Measurements from ENCODE around the gene ARFGEF2.

The ARFGEF2 gene

GRCh38 chr20:48941467-48941866 lies 20.0 kb downstream of the ARFGEF2 start:
- ChIA-PET POLR2A (interaction anchor here (1.1 kb wide), 1 partner anchor 18 kb away, joined by 3 read pairs; no protein-coding TSS in a partner anchor), CTCF (no interaction called here)
- TF ChIP-seq CTBP1 (IDR thresholded peaks at IDR 0.05; ENCODE audit: borderline replicate concordance) (no peak), SP1 (IDR thresholded peaks at IDR 0.05) (no peak), PKNOX1 (IDR thresholded peaks at IDR 0.05) (no peak), FOXM1 (IDR thresholded peaks at IDR 0.05; ENCODE audit: borderline replicate concordance) (no peak)
- DNase-seq (ENCODE audit: extremely low spot score) = no peak

- DNase-seq (ENCODE audit: extremely low spot score) = no peak
- CTCF ChIA-PET = no interaction called here
- TF ChIP-seq LEF1 (IDR thresholded peaks at IDR 0.05; ENCODE audit: borderline replicate concordance) (no peak), SP1 (IDR thresholded peaks at IDR 0.05) (no peak), TARDBP (IDR thresholded peaks at IDR 0.05) (no peak), FOXM1 (IDR thresholded peaks at IDR 0.05; ENCODE audit: borderline replicate concordance) (no peak), ZNF384 (IDR thresholded peaks at IDR 0.05) (no peak), PKNOX1 (IDR thresholded peaks at IDR 0.05) (no peak), CTBP1 (IDR thresholded peaks at IDR 0.05; ENCODE audit: borderline replicate concordance) (no peak), FOXA1 (IDR thresholded peaks at IDR 0.05) (no peak)
- POLR2A ChIA-PET = no interaction called here
These were observed 21.2 kb downstream of the ARFGEF2 start for GRCh38 chr20:48942730-48943129.

GRCh38 chr20:48944663-48945297 lies 23.3 kb downstream of the ARFGEF2 start:
- POLR2A ChIA-PET = no interaction called here

GRCh38 chr20:48945840-48946514 lies 24.5 kb downstream of the ARFGEF2 start:
- no peak for TF ChIP-seq LEF1 (IDR thresholded peaks at IDR 0.05; ENCODE audit: borderline replicate concordance)
- no peak for TF ChIP-seq TARDBP (IDR thresholded peaks at IDR 0.05)
- no peak for DNase-seq (ENCODE audit: extremely low spot score)
- ChIA-PET CTCF (no interaction called here), POLR2A (no interaction called here)

More at GRCh38 chr20:48944663-48945297, 23.3 kb downstream of the ARFGEF2 start:
- DNase-seq (ENCODE audit: extremely low spot score) = no peak
- no peak for TF ChIP-seq FOXM1 (IDR thresholded peaks at IDR 0.05; ENCODE audit: borderline replicate concordance)
- TF ChIP-seq ARNT (IDR thresholded peaks at IDR 0.05) = no peak
- no peak for TF ChIP-seq BHLHE40 (IDR thresholded peaks at IDR 0.05; ENCODE audit: borderline replicate concordance)
- TF ChIP-seq NFRKB (IDR thresholded peaks at IDR 0.05) = no peak
- TF ChIP-seq ELF4 (IDR thresholded peaks at IDR 0.05) = no peak
- no peak for TF ChIP-seq FOXA1 (IDR thresholded peaks at IDR 0.05)
- no peak for TF ChIP-seq HDGF (IDR thresholded peaks at IDR 0.05; ENCODE audit: borderline replicate concordance)
- no peak for TF ChIP-seq CTBP1 (IDR thresholded peaks at IDR 0.05; ENCODE audit: borderline replicate concordance)
- no peak for TF ChIP-seq LEF1 (IDR thresholded peaks at IDR 0.05; ENCODE audit: borderline replicate concordance)
- no peak for TF ChIP-seq TARDBP (IDR thresholded peaks at IDR 0.05)
- no peak for TF ChIP-seq PKNOX1 (IDR thresholded peaks at IDR 0.05)
- TF ChIP-seq ZNF384 (IDR thresholded peaks at IDR 0.05) = no peak
- no peak for TF ChIP-seq L3MBTL2 (conservative IDR thresholded peaks at IDR 0.05)
- TF ChIP-seq SUZ12 (IDR thresholded peaks at IDR 0.05) = no peak
- no peak for TF ChIP-seq SP1 (IDR thresholded peaks at IDR 0.05)
- TF ChIP-seq FOXK2 (IDR thresholded peaks at IDR 0.05) = no peak
- CTCF ChIA-PET = no interaction called here

- POLR2A ChIA-PET = no interaction called here
- DNase-seq (ENCODE audit: extremely low spot score) = no peak
- CTCF ChIA-PET = no interaction called here
- TF ChIP-seq LEF1 (IDR thresholded peaks at IDR 0.05; ENCODE audit: borderline replicate concordance) (no peak), FOXK2 (IDR thresholded peaks at IDR 0.05) (no peak), ZNF384 (IDR thresholded peaks at IDR 0.05) (no peak), ARNT (IDR thresholded peaks at IDR 0.05) (no peak), PKNOX1 (IDR thresholded peaks at IDR 0.05) (no peak), L3MBTL2 (conservative IDR thresholded peaks at IDR 0.05) (no peak)
These were observed 27.1 kb downstream of the ARFGEF2 start for GRCh38 chr20:48948612-48949011.

- ChIA-PET POLR2A (interaction anchor here (0.9 kb wide), 1 partner anchor 28 kb away, joined by 4 read pairs; the partner anchor contains the start of gene ARFGEF2), CTCF (no interaction called here)
- DNase-seq (ENCODE audit: extremely low spot score) = no peak
- TF ChIP-seq SP1 (IDR thresholded peaks at IDR 0.05) (no peak), ARNT (IDR thresholded peaks at IDR 0.05) (no peak), ZNF384 (IDR thresholded peaks at IDR 0.05) (no peak), CTBP1 (IDR thresholded peaks at IDR 0.05; ENCODE audit: borderline replicate concordance) (no peak), LEF1 (IDR thresholded peaks at IDR 0.05; ENCODE audit: borderline replicate concordance) (no peak)
These were observed 28.0 kb downstream of the ARFGEF2 start for GRCh38 chr20:48949304-48950170.

Data from HEK293T (cell line).